GM18873 (cell line): ENCODE data around the gene CHD9.
"Not testable (repeated sequence)": the region's sequence is repeated elsewhere in the genome, so short reads cannot be mapped to it uniquely, and the experiment has no call there.

Source experiments
- ATAC-seq: cut with Tn5 transposase; IDR thresholded peaks from one replicate; pipeline ENCODE4 v1.9.1; 2021; ENCODE audit warnings: mild to moderate bottlenecking, moderate library complexity, moderate number of reproducible peaks; ENCODE audit not compliant: unreplicated experiment, low FRiP score

CHD9 gene

DNA sequence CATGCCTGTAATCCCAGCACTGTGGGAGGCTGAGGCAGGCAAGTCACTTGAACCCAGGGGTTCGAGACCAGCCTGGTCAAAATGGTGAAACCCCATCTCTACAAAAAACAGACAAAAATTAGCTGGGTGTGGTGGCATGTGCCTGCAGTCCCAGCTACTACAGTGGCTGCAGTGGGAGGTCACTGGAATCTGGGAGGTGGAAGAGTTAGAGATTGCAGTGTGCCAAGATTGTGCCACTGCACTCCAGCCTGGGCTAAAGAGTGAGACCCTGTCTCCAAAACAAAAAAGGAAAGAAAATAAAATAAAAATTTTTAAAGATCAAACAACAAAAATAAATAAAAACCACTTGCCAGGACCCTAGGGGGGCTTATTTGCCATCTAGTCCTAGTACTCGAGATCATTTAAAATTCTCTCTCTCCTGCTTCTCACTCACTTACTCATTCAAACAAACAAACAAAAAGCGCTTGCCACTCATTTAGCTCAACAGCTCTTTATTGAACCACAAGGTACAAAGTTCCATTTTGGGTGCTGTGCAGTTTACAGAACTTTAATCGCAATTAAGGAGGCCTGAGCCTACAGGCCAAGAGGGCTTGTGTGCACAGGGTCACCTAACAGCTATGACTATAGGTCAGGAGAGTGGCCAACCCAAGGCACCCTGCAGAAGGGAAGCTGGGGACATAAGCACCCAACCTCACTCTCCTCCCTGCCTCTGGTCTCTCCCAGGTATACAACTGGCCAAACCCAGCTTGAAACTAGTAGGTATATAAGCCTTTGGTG lies 6.5 kb upstream of the CHD9 start:
- no peak for ATAC-seq

GRCh38 chr16:53051255-53051654 lies 3.5 kb upstream of the CHD9 start:
- ATAC-seq = not testable (repeated sequence)

DNA sequence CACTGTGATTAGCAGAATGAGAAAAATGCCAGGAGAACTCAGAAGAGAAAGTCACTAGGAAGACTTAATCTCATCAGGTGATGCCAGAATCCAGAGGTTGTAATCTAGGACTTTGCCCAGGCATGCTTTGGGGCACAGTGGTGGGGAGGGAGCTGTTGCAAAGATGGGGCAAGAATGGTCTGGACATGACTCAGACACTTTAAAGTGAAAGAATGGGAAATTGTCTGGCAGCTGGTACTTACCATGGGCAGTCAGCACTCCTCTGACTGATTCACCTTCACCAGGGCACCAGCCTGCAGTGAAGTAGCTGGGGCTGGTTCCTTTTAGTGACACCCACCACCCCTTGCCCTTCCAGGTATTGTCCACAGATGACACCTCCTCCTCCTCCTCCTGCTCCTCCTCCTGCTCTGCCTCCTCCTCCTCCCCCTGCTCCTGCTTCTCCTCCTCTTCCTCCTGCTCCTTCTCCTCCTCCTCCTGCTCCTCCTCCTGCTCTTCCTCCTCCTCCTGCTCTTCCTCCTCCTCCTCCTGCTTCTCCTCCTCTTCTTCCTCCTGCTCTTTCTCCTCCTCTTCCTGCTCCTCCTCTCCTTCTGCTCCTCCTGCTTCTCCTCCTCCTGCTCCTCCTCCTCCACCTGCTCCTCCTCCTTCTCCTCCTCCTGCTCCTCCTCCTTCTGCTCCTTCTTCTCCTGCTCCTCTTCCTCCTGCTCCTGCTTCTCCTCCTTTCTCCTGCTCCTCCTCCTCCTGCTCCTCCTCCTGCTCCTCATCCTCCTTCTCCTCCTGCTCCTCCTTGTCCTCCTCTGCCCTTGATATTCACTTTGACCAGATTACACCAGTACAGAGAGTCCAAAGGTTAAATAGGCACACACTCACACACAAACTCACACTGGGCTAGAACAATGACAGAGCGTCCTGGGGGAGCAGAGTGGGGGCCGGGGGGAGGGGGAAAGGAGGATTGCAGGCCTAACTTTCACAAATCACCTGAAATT lies 2.0 kb upstream of the CHD9 start, which contains the start of gene CHD9NB:
TSS of gene CHD9NB (minus strand) at position 379 of the 983 bp plus-strand sequence. CDS start 8,739 bp downstream, outside the sequence.
- ATAC-seq = no peak

GRCh38 chr16:53053967-53054669 lies 673 bp upstream of the CHD9 start:
- peak; percentile 26 for ATAC-seq

DNA sequence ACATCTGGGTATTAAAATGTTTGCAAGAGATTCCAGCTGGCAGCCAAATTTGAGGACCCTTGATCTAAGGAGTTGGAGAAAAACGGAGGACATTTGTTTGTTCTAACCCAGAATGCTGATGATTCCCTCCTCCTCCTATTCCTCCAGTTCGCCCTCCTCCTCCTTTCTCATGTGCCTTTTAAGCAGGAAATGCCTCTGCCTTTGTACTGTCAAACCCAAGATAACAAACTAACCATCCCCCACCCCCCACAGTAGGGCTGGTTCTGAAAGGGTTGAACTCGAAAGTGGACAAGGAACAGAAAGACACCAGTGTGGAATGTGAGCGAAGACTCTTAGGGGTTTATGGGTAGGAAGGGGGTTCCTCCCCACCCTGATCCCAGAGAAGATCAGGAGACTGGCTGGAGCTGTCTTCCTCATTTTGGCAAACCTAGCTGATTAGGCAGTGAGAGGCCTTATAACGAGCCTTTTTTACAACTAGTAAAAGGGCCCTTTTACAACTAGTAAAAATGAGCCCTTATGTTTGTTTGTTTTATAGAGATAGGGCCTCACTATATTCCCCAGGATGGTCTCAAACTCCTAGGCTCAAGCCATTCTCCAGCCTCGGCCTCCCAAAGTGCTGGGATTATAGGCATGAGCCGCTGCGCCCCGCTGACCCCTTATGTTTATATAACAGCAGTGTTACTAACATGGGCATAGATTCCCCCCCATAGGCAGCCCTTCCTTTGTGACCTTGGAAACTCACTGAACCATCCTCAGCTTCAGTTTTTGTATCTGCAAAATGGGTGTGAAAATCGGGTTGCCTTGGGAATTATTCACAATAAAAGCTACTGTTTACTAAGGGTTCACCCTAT lies 975 bp downstream of the CHD9 start:
- ATAC-seq = no peak

DNA sequence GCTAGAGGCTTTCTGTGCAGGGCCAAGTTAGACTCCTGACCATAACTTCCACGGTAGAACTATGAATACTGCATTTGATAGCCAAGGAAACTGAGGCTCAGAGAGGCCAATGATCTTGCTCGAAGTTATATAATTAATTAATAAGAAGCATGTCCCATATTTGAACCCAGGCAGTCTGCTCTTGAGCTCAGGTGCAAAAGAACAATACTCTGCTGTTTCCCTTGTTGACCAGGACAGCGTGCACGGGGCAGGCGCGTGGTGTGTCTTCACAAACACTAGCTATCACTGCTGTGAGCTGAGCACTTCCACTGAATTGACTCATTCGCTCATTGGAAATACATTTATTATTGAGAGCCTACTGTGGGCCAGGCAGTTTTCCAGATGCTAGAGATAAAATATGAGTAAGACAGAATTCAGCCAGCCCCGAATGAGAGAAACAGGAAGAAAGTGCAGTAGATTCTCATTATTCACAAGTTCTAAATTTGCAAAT lies 1.6 kb downstream of the CHD9 start:
- ATAC-seq = no peak

DNA sequence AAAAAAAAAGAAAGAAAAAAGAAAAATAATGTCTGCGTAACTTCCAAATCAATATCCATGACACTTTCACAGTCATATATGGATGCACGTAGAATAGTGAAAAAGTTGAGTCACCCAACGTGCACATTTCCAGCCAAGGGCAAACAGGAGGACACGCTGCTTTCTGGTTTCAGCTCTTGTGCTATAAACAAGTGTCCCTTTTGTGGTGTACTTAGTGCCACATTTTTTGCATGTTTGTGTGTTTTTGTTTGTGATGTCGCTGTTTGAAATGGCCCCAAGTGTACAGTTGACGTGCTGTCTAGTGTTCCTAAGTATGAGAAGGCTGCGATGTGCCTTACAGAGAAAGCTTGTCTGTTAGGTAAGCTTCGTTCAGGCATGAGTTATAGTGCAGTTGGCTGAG lies 2.9 kb downstream of the CHD9 start:
- ATAC-seq = no peak

DNA sequence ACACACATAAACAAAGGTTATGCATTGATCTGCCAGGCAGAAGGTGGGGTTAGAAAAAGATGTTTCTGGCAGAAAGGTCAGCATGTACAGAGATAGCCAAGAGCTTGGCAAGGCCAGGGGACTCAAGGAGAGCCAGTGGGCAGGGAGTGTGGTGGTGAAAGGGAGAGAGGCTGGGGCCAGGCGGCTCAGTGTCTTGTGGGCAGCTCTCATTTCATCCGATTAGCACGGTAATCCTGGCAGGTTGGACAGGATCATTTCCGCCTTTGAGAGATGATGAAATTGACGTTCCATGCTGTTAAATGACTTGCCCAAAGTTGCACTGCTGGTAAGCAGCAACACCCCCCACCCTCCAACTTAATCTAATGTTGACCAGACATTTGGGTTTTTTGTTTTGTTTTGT lies 3.6 kb downstream of the CHD9 start:
- no peak for ATAC-seq

GRCh38 chr16:53058882-53059281 lies 4.1 kb downstream of the CHD9 start:
- no peak for ATAC-seq

GRCh38 chr16:53059672-53060071 lies 4.9 kb downstream of the CHD9 start:
- ATAC-seq = no peak

DNA sequence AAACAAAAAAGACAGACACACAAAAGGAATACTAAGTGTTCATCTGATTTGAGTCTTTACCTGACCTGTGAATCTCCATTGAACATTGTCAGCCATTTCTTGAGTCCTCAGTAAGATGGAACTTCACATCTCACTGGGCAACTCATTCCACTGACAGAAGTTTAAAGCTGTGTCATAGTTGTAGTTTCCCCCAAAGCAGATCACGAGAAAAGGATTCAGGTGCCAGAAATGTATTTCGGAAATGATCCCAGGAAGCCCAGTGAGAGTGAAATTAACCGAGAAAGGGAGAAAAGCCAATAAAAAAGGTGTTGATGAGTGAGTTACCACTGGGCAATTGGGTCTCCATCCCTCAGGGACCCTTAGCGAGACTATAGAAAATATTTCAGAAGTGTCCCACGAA lies 6.5 kb downstream of the CHD9 start:
- ATAC-seq = no peak

- ATAC-seq = peak; percentile 82
Measured at GRCh38 chr16:53061701-53062159, 6.9 kb downstream of the CHD9 start.

- ATAC-seq = no peak
Measured at GRCh38 chr16:53064081-53064578, 9.3 kb downstream of the CHD9 start.

DNA sequence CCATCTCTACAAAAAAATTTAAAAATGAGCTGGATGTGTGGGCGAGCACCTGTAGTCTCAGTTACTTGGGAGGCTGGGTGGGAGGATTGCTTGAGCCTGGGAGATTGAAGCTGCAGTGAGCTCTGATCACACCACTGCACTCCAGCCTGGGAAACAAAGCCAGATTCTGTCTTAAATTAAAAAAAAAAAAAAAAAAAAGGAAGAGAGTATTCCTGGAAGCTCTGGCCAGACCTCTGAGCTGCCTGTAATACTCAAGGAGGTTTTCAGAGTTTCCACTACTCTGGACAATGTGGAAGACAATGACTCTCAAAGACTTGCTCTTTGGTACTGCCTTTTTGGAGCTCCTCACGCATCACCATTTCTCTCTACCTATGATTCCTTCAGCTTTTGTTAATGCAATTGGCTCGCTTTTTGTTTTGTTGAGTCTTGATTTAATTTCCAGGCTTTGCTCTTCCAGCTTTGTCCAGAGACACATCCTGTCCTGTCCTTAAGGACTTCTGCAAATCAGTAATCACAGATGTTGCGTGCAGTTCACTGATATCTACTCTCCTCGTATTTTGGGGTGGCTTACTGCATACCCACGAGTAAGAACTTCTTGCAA lies 10.8 kb downstream of the CHD9 start:
- ATAC-seq = no peak

- no peak for ATAC-seq
Measured at GRCh38 chr16:53067675-53068074, 12.9 kb downstream of the CHD9 start.

DNA sequence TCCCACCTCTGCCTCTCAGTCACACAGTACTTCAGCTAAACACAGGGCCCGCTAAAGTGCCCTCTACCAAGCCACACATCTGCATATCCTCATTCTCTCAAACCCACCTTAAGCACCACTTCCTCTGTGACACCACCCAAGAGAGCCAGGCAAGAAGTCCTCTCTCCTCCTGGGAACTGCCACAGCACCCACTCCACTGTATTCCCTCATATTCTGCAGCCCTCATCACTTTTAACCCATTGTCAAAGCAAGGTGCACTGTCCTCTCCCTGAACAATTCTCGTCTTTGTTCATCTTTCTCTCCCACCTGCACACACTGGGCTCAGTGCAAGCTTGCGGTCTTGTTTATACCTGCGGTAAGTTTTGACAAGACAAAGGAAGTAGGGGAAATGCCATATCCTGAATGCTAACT lies 13.6 kb downstream of the CHD9 start:
- peak; percentile 49 for ATAC-seq

- no peak for ATAC-seq
Measured at GRCh38 chr16:53069772-53070171, 15.0 kb downstream of the CHD9 start.

- peak; percentile 72 for ATAC-seq
Measured at GRCh38 chr16:53071748-53072301, 17.0 kb downstream of the CHD9 start.

DNA sequence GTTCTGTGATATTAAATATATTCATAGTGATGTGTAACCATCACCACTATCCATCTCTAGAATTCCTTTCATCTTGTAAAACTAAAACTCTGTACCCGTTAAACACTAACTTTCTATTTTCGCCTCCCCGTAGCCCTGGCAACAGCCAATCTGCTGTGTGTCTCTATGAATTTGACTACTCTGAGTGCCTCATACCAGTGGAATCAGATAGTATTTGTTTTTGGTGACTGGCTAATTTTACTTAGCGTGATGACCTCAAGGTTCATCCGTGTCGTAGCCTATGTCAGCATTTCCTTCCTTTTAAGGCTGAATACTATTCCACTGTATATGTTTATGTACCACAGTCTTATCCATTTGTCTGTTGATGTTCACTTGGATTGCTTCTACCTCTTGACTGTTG lies 18.2 kb downstream of the CHD9 start:
- no peak for ATAC-seq
